ENCODE measurements around the gene KIR3DL1. TPM values are rescaled to one million over a fixed set of nuclear protein-coding genes. Genes with fewer than 3 reads are reported as not detected.
"Not testable (repeated sequence)": the region's sequence is repeated elsewhere in the genome, so short reads cannot be mapped to it uniquely, and the experiment has no call there.

KIR3DL1 gene
- not detected for total RNA-seq
- not detected for polyA plus RNA-seq

DNA sequence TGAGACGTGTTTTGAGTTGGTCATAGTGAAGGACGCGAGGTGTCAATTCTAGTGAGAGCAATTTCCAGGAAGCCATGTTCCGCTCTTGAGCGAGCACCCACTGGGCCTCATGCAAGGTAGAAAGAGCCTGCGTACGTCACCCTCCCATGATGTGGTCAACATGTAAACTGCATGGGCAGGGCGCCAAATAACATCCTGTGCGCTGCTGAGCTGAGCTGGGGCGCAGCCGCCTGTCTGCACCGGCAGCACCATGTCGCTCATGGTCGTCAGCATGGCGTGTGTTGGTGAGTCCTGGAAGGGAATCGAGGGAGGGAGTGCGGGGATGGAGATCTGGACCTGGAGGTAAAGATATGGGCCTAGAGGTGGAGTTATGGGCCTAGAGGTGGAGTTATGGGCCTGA is at the start of gene KIR3DL1:
Gene KIR3DL1, plus strand, starts transcription at position 218 of the 400 bp plus-strand sequence.
- 79 to 92% methylated on average over 15 to 17 of the region's 17 CpGs for WGBS, 2 donors
- H3K27ac ChIP-seq, result not testable (repeated sequence)

DNA sequence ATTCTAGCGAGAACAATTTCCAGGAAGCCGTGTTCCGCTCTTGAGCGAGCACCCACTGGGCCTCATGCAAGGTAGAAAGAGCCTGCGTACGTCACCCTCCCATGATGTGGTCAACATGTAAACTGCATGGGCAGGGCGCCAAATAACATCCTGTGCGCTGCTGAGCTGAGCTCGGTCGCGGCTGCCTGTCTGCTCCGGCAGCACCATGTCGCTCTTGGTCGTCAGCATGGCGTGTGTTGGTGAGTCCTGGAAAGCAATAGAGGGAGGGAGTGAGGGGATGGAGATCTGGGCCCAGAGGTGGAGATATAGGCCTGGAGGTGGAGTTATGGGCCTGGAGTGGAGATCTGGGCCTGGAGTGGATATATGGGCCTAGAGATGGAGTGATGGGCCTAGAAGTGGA is 46.6 kb upstream of the KIR3DL1 start, which contains the start of gene KIR2DL1:
Gene KIR2DL1, plus strand, starts transcription at position 148 of the 400 bp plus-strand sequence. Its CDS starts 58 bp downstream, at position 206.
- H3K27me3 ChIP-seq; intact Hi-C loops (cut with DNase I); FAIRE-seq; DNase-seq; H3K9me3 ChIP-seq; H3K4me1 ChIP-seq; H3K4me3 ChIP-seq; H3K27ac ChIP-seq; H3K36me3 ChIP-seq; ATAC-seq: not testable (repeated sequence)
- 88 to 92% methylated on average over 15 of the region's 15 CpGs for WGBS, 2 donors

More for the DNA sequence above, at the start of gene KIR3DL1:
- H3K27me3 ChIP-seq; DNase-seq; H3K36me3 ChIP-seq; H3K4me1 ChIP-seq; H3K9me3 ChIP-seq; FAIRE-seq; H3K4me3 ChIP-seq; intact Hi-C loops (cut with DNase I); ATAC-seq: not testable (repeated sequence)

DNA sequence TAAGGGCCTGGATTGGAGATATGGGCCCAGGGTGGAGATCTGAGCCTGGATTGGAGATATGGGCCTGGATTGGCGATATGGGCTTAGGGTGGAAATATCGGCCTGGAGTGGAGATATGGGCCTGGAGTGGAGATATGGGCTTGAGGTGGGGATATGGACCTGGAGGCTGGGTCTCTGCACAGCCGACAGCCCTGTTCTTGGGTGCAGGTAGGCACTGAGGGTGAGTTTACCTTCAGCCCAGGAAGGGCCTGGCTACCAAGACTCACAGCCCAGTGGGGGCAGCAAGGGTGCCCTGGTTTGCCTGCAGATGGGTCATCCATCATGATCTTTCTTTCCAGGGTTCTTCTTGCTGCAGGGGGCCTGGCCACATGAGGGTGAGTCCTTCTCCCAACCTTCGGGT is 45.8 kb upstream of the KIR3DL1 start:
- not testable (repeated sequence) for ATAC-seq, FAIRE-seq
- 62 to 75% methylated on average over 4 of the region's 4 CpGs for WGBS, 2 donors

DNA sequence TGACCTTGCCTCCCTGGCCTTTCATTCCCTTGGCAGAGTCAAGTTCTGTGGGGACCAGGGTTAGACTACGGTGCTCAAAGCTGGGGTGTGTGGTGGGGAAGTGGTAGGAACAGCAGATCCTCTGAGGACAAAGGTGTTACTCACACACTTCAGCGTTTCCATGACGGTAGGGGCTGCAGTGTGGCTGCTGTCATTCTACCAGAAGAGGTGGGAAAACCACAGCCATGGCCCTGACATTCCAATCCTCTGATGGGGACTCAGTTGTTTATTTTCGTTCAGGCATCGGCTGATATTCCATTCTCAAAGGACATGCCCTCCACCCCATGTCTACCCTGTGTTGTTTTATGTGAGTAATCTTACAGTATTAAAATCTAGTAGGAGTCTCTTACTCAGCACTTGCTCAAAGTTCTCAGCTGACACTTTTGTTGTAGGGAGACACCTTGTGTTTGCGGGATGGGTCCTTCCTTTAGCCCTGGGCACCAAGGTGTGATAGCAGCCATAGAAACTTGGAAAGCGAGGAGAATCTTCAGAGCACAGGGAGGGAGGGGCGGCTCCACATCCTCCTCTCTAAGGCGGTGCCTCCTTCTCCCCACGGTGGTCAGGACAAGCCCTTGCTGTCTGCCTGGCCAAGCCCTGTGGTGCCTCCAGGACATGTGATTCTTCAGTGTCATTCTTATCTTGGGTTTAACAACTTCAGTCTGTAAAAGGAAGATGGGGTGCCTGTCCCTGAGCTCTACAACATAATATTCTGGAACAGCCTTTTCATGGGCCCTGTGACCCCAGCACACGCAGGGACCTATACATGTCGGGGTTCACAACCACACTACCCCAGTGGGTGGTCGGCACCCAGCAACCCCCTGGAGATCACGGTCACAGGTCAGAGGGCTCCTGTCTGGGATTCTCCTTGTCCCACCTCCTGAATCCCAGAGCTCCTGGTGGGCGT is 45.0 kb upstream of the KIR3DL1 start:
- ATAC-seq; DNase-seq; H3K27me3 ChIP-seq; H3K27ac ChIP-seq; intact Hi-C loops (cut with DNase I); H3K4me3 ChIP-seq; H3K9me3 ChIP-seq; FAIRE-seq; H3K4me1 ChIP-seq; H3K36me3 ChIP-seq: not testable (repeated sequence)
- 58 to 69% methylated on average over 13 to 14 of the region's 15 CpGs for WGBS, 2 donors

More for the DNA sequence above, 45.8 kb upstream of the KIR3DL1 start:
- H3K9me3 ChIP-seq; DNase-seq; H3K27ac ChIP-seq; H3K4me1 ChIP-seq; H3K27me3 ChIP-seq; intact Hi-C loops (cut with DNase I); H3K36me3 ChIP-seq; H3K4me3 ChIP-seq: not testable (repeated sequence)

DNA sequence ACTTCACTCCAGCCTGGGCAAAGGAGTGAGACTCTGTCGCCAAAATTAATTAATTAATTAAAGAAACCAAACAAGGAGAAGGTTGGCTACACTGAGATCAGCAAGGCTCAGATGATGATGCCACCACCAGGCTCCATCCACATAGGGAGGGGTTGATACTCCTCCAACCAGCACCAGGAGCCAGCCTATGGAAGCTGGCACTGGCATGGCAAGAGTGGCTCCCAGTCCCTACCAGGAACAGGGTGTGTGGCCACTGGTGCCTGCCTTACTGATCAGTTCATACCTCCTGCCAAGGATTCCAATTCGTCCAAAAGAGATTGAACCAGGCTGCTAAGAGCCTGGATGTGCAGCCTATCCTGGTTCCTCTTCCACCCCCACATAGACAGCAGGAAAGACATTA is 43.6 kb upstream of the KIR3DL1 start:
- H3K9me3 ChIP-seq; H3K36me3 ChIP-seq; intact Hi-C loops (cut with DNase I); H3K27me3 ChIP-seq; DNase-seq; FAIRE-seq; H3K4me3 ChIP-seq; H3K4me1 ChIP-seq; H3K27ac ChIP-seq; ATAC-seq: not testable (repeated sequence)
- 20 to 32% methylated on average over 2 of the region's 2 CpGs for WGBS, 2 donors

DNA sequence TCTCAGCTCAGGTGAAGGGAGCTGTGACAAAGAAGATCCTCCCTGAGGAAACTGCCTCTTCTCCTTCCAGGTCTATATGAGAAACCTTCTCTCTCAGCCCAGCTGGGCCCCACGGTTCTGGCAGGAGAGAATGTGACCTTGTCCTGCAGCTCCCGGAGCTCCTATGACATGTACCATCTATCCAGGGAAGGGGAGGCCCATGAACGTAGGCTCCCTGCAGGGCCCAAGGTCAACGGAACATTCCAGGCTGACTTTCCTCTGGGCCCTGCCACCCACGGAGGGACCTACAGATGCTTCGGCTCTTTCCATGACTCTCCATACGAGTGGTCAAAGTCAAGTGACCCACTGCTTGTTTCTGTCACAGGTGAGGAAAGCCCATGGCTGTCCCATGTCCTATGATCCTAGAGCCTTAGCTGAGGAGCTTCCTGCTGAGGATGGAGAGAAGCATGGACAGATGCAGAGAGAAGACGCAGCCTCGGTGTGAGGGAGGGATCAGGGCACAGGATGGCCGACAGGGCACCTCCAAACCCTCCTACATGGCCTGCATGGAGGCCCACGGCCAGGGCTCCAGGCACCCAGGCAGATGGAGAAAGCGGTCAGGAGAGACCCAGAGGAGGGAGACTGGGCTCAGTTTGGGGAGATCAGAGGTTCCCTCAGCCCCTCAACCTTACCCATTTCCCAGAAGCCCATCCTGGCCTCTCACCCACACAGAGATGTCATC is 41.0 kb upstream of the KIR3DL1 start:
- H3K27me3 ChIP-seq; FAIRE-seq; H3K9me3 ChIP-seq; H3K27ac ChIP-seq; H3K4me1 ChIP-seq; intact Hi-C loops (cut with DNase I); H3K4me3 ChIP-seq; H3K36me3 ChIP-seq; DNase-seq; ATAC-seq: not testable (repeated sequence)
- WGBS, 2 donors, result 46 to 60% methylated on average over 12 of the region's 12 CpGs

DNA sequence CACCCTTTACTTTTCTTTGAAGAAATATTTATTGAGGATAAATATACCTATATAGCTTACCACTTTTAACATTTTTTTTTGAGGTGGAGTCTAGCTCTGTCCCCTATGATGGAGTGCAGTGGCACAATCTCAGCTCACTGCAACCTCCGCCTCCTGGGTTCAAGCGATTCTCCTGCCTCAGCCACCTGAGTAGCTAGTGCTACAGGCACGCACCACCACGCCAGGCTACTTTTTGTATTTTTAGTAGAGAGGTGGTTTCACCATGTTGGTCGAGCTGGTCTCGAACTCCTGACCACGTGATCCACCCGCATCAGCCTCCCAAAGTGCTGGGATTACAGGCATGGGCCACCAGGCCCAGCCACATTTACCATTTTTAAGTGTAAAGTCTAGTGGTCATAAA is 40.4 kb upstream of the KIR3DL1 start:
- intact Hi-C loops (cut with DNase I); H3K4me3 ChIP-seq; H3K9me3 ChIP-seq; H3K4me1 ChIP-seq; ATAC-seq; H3K27me3 ChIP-seq; H3K36me3 ChIP-seq; DNase-seq; FAIRE-seq; H3K27ac ChIP-seq: not testable (repeated sequence)
- WGBS, 2 donors, result 52 to 77% methylated on average over 8 of the region's 8 CpGs

DNA sequence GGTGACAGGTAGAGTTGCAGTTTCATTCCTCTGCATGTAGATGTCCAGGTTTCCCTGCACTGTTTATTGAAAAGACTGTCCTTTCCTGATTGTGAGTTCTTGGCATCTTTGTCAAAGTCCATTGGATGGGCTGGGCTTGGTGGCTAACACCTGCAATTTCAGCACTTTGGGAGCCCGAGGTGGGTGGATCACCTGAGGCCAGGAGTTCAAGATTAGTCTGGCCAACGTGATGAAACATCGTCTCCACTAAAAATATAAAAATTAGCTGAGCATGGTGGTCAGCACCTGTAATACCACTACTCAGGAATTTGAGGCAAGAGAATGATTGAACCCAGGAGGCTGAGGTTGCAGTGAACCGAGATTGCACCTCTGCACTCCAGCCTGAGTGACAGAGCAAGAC is 38.4 kb upstream of the KIR3DL1 start:
- ATAC-seq; intact Hi-C loops (cut with DNase I): not testable (repeated sequence)
- 22 to 49% methylated on average over 3 to 4 of the region's 4 CpGs for WGBS, 2 donors

DNA sequence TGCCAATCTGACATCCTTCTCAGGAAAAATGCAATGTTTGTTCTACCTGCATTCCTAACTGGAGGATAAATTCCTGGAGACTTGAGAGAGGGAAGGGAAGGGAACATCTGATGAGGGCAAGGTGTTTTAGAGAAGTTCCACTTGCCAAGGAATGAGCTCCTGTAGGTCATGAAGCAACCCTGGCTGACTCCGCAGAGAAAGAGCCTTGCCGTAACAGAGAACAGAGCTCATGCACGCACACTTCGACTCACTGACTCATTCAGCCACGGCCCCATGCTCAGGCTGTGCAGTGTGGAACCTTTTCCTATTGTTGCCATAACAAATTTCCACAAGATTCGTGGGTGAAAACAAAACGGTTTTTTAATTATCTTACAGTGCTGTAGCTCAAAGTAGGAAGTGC is 37.4 kb upstream of the KIR3DL1 start:
- intact Hi-C loops (cut with DNase I); DNase-seq; H3K9me3 ChIP-seq; FAIRE-seq; H3K4me1 ChIP-seq; ATAC-seq; H3K27ac ChIP-seq; H3K27me3 ChIP-seq; H3K36me3 ChIP-seq; H3K4me3 ChIP-seq: not testable (repeated sequence)
- WGBS, 2 donors, result 34 to 64% methylated on average over 7 of the region's 7 CpGs

More for the DNA sequence above, 38.4 kb upstream of the KIR3DL1 start:
- not testable (repeated sequence) for H3K4me3 ChIP-seq, H3K36me3 ChIP-seq, FAIRE-seq, DNase-seq, H3K27ac ChIP-seq, H3K9me3 ChIP-seq, H3K27me3 ChIP-seq, H3K4me1 ChIP-seq

DNA sequence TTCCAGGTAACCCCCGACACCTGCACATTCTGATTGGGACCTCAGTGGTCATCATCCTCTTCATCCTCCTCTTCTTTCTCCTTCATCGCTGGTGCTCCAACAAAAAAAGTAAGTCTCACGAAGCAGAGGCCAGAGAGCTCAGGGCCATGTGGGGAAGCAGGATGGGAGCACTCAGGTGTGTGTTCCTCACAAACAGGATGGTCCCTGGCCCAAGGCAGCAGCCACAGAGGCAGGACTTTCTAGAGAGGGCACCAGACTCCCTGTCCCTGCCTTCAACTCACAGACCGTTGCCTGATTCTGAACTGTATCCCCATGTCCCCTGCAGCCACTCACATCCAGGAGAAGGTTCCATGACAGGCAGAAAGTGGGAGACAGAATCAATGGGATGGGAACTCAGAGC is 33.4 kb upstream of the KIR3DL1 start:
- FAIRE-seq; H3K27ac ChIP-seq; intact Hi-C loops (cut with DNase I); H3K27me3 ChIP-seq; H3K36me3 ChIP-seq; DNase-seq; ATAC-seq; H3K9me3 ChIP-seq; H3K4me3 ChIP-seq; H3K4me1 ChIP-seq: not testable (repeated sequence)
- 39 to 60% methylated on average over 4 of the region's 4 CpGs for WGBS, 2 donors

DNA sequence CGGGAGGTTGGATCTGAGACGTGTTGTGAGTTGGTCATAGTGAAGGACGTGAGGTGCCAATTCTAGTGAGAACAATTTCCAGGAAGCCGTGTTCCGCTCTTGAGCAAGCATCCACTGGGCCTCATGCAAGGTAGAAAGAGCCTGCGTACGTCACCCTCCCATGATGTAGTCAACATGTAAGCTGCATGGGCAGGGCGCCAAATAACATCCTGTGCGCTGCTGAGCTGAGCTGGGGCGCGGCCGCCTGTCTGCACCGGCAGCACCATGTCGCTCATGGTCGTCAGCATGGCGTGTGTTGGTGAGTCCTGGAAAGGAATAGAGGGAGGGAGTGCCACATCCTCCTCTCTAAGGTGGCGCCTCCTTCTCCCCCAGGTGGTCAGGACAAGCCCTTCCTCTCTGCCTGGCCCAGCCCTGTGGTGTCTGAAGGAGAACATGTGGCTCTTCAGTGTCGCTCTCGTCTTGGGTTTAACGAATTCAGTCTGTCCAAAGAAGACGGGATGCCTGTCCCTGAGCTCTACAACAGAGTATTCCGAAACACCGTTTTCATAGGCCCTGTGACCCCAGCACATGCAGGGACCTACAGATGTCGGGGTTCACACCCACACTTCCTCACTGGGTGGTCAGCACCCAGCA is 30.1 kb upstream of the KIR3DL1 start:
- not testable (repeated sequence) for H3K27ac ChIP-seq

More for the DNA sequence above, 30.1 kb upstream of the KIR3DL1 start:
- intact Hi-C loops (cut with DNase I); H3K4me1 ChIP-seq; FAIRE-seq; H3K27me3 ChIP-seq; H3K4me3 ChIP-seq; H3K9me3 ChIP-seq; ATAC-seq; DNase-seq; H3K36me3 ChIP-seq: not testable (repeated sequence)
- 71 to 79% methylated on average over 24 of the region's 24 CpGs for WGBS, 2 donors

Measured in pancreas (tissue), 10 donors.